ENCODE results near the gene PXYLP1.

Gene PXYLP1

GRCh38 chr3:141229132-141229531 lies 2.5 kb upstream of the PXYLP1 start:
- no peak for DNase-seq

- no peak for DNase-seq
These were observed 1.3 kb upstream of the PXYLP1 start for GRCh38 chr3:141230293-141230692.

GRCh38 chr3:141231952-141232823 lies 563 bp downstream of the PXYLP1 start:
- DNase-seq = peak; percentile 19

GRCh38 chr3:141233457-141234161 lies 2.0 kb downstream of the PXYLP1 start:
- no peak for DNase-seq

- DNase-seq = no peak
These were observed 2.7 kb downstream of the PXYLP1 start for GRCh38 chr3:141234283-141234682.

- no peak for DNase-seq
These were observed 4.1 kb downstream of the PXYLP1 start for GRCh38 chr3:141235661-141236171.

- DNase-seq = no peak
These were observed 4.7 kb downstream of the PXYLP1 start for GRCh38 chr3:141236361-141236760.

- peak; percentile 27 for DNase-seq
These were observed 6.3 kb downstream of the PXYLP1 start for GRCh38 chr3:141237701-141238521.

- no peak for DNase-seq
These were observed 8.1 kb downstream of the PXYLP1 start for GRCh38 chr3:141239511-141240281.

GRCh38 chr3:141240286-141240685 lies 8.7 kb downstream of the PXYLP1 start:
- DNase-seq = no peak

GRCh38 chr3:141240687-141241615 lies 9.3 kb downstream of the PXYLP1 start:
- no peak for DNase-seq

GRCh38 chr3:141241616-141242376 lies 10.2 kb downstream of the PXYLP1 start:
- DNase-seq = no peak

GRCh38 chr3:141242377-141243092 lies 10.9 kb downstream of the PXYLP1 start:
- no peak for DNase-seq

GRCh38 chr3:141243271-141243707 lies 11.7 kb downstream of the PXYLP1 start:
- DNase-seq = peak; percentile 65

- no peak for DNase-seq
These were observed 14.8 kb downstream of the PXYLP1 start for GRCh38 chr3:141246224-141246957.

GRCh38 chr3:141246958-141247301 lies 15.3 kb downstream of the PXYLP1 start:
- no peak for DNase-seq

- DNase-seq = no peak
These were observed 16.4 kb downstream of the PXYLP1 start for GRCh38 chr3:141248064-141248463.

GRCh38 chr3:141249041-141249440 lies 17.4 kb downstream of the PXYLP1 start:
- DNase-seq = no peak

GRCh38 chr3:141250342-141250741 lies 18.7 kb downstream of the PXYLP1 start:
- DNase-seq = no peak

Measured in stimulated activated CD4-positive, alpha-beta T cell treated with anti-CD3 and anti-CD28 coated beads, Interleukin-4, amount 100 ng/mL, for 24 hours (primary cell).